IPS-20b (cell line): Measurements from ENCODE around the gene SVIL.
"Not testable (repeated sequence)": the region's sequence is repeated elsewhere in the genome, so short reads cannot be mapped to it uniquely, and the experiment has no call there.

ENCODE experiments used
- H3K27ac ChIP-seq: one replicate; pipeline ENCODE4 v1.5.1; 2013; ENCODE audit warnings: low read length
- H3K27me3 ChIP-seq: 2 replicates; pipeline ENCODE4 v1.6.1; 2013; ENCODE audit warnings: mild to moderate bottlenecking, low read length, inconsistent platforms; ENCODE audit not compliant: insufficient read depth
- H3K36me3 ChIP-seq: 2 replicates; pipeline ENCODE4 v1.6.1; 2013; ENCODE audit warnings: low read depth, mild to moderate bottlenecking, inconsistent platforms, low read length, moderate library complexity; ENCODE audit not compliant: insufficient read depth
- H3K4me1 ChIP-seq: 2 replicates; pipeline ENCODE4 v1.6.1; 2013; ENCODE audit warnings: mild to moderate bottlenecking, control low read depth, inconsistent platforms, low read length, moderate library complexity; ENCODE audit not compliant: insufficient read depth
- H3K4me3 ChIP-seq: 2 replicates; pipeline ENCODE4 v1.5.1; 2013; ENCODE audit warnings: mild to moderate bottlenecking, low read length, inconsistent platforms
- H3K9ac ChIP-seq: 2 replicates; pipeline ENCODE4 v1.6.1; 2013; ENCODE audit warnings: low read depth, mild to moderate bottlenecking, inconsistent platforms, low read length, moderate library complexity
- H3K9me3 ChIP-seq: 2 replicates; pipeline ENCODE4 v1.6.1; 2013; ENCODE audit warnings: mild to moderate bottlenecking, low read depth, low read length, inconsistent platforms; ENCODE audit not compliant: insufficient read depth

The SVIL gene

DNA sequence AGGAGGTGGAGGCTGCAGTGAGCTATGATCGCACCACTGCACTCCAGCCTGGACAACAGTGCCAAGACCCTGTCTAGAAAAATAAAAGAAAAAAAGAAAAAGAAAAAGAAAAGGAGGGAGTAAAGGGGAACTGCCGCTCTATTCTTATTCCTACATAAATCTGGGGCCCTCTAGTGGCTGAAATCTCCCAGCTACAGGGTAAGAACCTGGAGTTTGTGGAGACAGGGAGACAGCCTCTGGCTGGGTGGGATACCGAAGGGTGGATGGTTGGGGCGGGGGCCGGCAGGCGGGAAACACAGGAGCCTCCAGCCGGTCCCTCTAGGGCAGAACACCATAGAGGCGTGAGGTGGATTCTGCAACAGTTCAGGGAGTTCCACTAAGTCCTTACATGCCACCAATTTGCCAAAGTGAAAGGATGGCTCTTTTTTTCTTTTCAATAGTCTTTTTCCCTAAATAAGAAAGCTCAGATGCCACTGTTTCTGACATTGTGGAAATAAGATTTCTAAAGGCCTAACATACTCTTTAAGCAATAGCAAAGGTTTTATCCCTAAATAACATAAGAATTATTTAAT is 117.3 kb downstream of the SVIL start:
- Histone ChIP-seq H3K9me3 (no peaks in the 10 kb centered on the region), H3K9ac (no peak overlapping the region), H3K4me3 (no peak overlapping the region), H3K27ac (no peak overlapping the region), H3K36me3 (peaks cover 8% of the 10 kb centered on the region; the same call in 1 of the 2 replicates), H3K27me3 (no peaks in the 10 kb centered on the region), H3K4me1 (no peaks in the 10 kb centered on the region)

DNA sequence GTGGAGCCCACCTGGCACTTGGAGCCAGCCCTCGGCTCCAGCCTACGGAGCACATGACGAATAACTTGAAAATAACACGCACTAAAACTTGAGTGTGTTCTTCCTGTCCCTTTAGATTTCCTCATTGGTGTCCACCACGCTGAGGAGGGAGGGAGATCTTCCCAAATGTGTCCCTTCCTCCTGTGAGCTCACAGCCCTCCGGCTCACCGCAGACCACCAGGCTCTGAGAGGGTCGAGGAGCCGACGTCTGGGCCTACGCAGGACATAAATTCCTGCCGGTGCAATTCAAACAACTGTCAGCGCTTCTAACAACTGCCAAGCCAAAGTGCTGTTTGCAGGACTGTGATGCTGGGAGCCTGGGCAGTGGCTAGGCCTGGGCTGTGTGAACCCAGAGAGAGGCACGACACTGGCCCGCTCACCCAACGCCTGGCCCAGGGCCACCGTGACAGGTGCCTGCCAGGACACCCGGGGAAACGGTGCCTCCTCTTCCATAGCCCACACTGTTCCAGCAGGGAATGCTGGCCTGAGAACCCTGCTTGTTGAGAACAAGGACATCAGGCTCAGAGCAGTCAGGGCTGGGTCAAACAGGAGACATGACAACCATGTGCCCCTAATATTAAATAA is 118.3 kb downstream of the SVIL start:
- not testable (repeated sequence) for H3K9ac ChIP-seq, H3K27me3 ChIP-seq, H3K9me3 ChIP-seq, H3K27ac ChIP-seq, H3K36me3 ChIP-seq, H3K4me3 ChIP-seq, H3K4me1 ChIP-seq

DNA sequence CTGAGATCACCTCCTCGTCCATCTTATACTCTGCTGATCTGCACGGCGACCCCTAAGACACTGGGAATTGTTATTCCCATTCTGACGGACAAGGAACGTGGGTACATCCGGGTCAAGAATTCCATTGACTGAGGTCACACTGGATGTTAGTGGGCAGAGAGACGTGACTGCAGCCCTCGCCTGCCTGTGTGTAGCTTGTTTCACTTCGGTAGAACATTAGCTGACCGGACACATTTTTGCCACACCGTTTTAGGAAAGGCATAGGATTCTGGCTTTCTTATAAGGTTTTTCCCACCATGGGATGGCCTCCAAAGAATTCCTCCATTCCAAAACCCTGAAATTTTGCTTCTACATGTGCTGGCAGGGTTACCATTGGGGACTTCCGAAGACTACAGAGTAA is 118.9 kb downstream of the SVIL start:
- H3K27ac ChIP-seq, H3K4me1 ChIP-seq, H3K9ac ChIP-seq, H3K4me3 ChIP-seq, H3K9me3 ChIP-seq, H3K36me3 ChIP-seq, H3K27me3 ChIP-seq: not testable (repeated sequence)

DNA sequence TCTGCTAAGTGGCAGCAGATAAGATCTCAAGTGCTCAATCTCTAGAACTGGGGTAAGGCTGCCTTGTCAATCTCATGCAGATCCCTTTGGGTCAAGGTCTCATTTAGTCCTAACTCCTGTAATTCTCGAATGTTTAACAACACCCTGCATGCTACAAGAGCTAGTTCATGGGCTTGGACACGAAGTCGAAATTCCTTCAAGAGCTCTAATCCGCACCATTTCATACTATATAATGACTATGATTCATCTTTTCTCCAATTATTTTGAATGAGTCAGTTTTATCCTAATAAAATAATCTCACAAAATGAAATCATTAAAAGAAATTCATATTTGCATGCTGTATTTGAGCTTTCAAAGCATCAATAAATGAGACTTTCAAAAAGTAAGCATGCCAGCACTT is 119.7 kb downstream of the SVIL start:
- not testable (repeated sequence) for H3K27me3 ChIP-seq, H3K9me3 ChIP-seq, H3K4me3 ChIP-seq, H3K9ac ChIP-seq, H3K36me3 ChIP-seq, H3K4me1 ChIP-seq, H3K27ac ChIP-seq

DNA sequence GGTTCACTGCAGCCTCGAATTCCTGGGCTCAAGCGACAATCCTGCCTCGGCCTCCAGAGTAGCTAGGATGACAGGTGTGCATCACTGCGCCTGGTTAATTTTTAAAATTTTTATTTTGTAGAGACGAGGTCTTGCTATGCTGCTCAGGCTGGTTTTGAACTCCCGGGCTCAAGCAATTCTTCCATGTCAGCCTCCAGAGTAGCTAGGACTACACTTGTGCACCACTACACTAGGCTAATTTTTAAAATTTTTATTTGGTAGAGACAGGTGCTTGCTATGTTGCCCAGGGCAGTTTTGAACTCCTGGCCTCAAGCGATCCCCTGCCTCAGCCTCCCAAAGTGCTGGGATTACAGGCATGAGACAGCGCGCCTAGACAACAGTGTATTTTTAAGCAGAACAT is 120.5 kb downstream of the SVIL start:
- Histone ChIP-seq H3K36me3 (no peaks in the 10 kb centered on the region), H3K4me1 (no peaks in the 10 kb centered on the region; the same call in 1 of the 2 replicates), H3K9me3 (no peaks in the 10 kb centered on the region), H3K27me3 (no peaks in the 10 kb centered on the region), H3K27ac (no peak overlapping the region), H3K9ac (no peak overlapping the region), H3K4me3 (no peak overlapping the region)

DNA sequence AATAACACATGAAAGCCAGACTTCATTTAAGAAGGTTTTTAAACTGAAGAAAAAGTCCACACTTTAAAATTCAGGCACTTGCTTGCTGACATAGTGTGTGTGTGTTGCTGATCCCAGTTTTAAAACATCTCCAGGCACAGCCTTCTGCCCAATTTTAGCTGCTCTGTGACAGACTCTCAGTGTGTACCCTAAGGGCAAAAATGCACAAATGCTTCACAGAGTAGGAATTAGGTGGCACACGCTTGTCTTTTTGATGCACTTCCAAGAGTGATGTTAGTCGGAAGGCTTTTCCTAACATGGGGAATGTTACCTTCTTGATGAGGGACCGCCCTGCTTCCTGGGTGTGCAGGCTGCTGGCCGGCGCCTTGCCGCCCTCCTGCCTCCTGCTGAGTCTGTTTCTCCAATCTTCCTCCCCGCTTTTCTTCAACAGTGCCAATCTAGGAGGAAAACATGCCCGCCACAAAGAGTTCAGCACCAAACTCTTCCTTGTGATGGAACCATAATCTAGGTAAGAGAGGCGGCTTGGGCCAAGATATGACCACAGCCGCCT is 122.3 kb downstream of the SVIL start:
- no peaks in the 10 kb centered on the region; the same call in 1 of the 2 replicates for H3K4me1 ChIP-seq
- no peak overlapping the region for H3K27ac ChIP-seq
- no peak overlapping the region for H3K4me3 ChIP-seq

DNA sequence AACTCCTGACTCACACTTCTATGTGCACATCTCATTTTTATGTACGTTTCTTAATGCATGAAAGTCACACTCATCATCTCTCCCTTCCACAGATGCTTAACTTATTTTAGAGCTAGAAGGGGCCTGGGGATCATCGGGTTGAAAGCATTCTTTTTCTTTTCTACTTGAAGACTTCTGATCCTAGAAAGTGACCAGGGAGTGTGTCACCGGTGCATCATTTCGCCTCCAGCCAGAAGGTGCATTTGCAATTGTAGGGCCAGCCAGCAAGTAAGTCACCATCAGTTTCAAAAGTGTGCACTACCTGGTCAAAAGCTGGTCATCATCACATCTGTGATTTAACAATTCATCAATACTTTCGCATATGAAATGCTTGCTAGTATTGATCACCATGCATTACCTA is 123.0 kb downstream of the SVIL start:
- H3K4me1 ChIP-seq, H3K4me3 ChIP-seq, H3K27me3 ChIP-seq, H3K36me3 ChIP-seq, H3K27ac ChIP-seq, H3K9ac ChIP-seq, H3K9me3 ChIP-seq: not testable (repeated sequence)

More for the DNA sequence above, 122.3 kb downstream of the SVIL start:
- Histone ChIP-seq H3K36me3 (no peaks in the 10 kb centered on the region), H3K9me3 (no peaks in the 10 kb centered on the region), H3K9ac (no peak overlapping the region), H3K27me3 (no peaks in the 10 kb centered on the region)

DNA sequence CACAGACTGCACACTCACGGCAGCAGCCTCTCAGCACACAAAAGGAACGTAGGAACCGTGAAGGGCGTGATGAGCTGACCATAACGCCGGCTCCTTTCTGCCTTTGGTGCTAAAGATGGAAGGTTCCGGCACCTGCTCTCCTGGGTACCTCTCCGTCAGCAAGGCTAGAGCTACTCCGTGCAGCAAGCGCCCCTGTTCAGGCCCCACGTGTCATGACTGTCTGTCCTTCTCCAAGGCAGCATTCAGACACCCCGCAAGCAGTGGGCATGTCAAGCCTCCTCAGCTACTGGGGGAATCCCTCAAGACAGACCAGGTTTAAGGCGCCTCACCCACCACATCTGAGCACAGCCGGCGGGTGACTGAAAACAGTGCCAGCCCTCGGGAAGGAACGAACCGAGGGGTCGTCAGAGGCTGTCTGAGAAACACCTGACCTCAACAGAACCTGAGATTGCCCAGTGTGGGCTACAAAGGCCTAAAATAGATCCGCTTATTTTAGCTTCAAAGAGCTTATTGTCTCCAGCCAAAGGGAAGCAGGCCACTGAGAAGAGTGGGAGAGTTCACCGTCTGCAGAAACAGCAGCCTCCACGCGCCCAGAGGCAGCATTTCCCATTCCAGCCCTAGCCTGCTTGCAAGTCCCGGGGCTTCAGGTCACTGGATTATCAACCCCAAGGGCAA is 124.2 kb downstream of the SVIL start:
- not testable (repeated sequence) for H3K36me3 ChIP-seq, H3K27me3 ChIP-seq, H3K9ac ChIP-seq, H3K9me3 ChIP-seq, H3K4me3 ChIP-seq, H3K27ac ChIP-seq, H3K4me1 ChIP-seq

DNA sequence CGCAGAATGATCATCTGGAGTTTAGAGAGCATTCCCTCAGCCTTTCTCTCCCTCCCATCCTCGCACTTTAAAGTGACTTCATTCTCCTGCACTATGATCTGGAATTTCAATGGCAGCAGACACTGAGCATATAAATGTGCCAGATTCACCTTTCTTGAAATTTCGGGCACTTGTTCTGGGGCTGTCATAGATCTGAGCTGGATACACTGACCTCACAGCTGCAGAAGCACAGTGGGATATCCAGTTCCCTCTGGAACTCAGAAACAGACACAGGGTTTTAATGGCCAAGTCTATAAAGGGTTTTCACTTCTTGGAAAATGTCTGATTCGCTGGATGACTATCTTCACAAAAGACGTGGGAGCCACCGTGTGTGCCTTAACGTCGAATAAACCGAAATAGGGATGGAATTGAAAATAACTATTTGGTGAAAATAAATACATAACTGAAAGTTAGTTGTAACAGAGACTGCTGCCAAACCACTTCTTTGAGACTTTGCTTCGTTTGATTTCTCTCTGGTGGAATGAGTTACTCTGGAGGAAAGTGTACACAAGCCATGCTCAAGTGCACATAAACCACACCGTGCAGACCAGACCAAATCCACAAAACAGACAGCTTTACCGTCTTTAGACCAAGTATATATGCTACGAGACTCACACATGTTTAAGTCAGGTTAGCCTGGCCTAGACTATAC is 126.1 kb downstream of the SVIL start:
- Histone ChIP-seq H3K36me3 (no peaks in the 10 kb centered on the region), H3K27ac (no peak overlapping the region), H3K4me3 (no peak overlapping the region), H3K4me1 (no peaks in the 10 kb centered on the region; the same call in 1 of the 2 replicates), H3K9ac (no peak overlapping the region), H3K27me3 (no peaks in the 10 kb centered on the region), H3K9me3 (no peaks in the 10 kb centered on the region)

DNA sequence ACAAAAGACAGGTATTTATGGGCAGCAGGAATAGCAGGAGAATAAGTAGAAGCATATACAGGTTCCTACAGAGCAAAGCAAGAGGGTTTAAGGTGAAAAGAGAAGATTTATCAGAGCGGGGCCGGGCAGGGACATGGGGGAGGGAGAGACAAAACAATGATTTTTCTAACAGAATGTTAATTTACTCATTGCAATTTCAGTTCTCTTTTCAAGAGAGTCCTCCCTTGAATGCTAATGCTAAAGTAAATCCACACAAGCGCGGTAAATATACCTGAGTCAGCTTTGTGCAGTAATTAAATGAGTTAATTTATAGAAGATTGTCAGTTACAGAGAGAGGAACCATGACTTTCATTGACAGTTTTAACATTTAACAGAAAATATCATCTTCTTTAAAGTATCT is 127.0 kb downstream of the SVIL start:
- not testable (repeated sequence) for H3K9me3 ChIP-seq, H3K27ac ChIP-seq, H3K36me3 ChIP-seq, H3K9ac ChIP-seq, H3K4me3 ChIP-seq, H3K4me1 ChIP-seq, H3K27me3 ChIP-seq

DNA sequence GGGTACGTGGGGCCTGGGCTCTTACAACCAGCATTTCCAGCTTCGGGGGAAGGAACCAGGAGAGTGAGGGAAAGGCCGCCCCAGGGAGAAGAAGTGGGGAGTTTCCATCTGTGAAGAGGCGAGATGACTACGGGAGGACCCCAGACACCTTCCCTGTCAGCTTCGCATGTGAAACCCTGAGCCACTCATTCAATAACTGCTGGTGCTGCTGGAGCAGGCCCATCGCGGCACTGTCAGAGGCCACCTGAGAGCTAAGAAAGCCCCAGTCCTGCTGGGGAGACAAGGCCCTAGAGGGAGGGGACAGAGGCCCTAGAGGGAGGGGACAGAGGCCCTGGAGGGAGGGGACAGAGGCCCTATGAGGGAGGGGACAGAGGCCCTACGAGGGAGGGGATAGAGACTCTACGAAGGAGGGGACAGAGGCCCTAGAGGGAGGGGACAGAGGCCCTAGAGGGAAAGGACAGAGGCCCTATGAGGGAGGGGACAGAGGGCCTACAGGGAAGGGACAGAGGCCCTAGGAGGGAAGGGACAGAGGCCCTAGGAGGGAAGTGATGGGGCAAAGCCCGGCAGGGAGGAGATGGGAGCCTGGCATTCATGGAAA is 128.3 kb downstream of the SVIL start:
- H3K27me3 ChIP-seq, H3K9me3 ChIP-seq, H3K4me3 ChIP-seq, H3K27ac ChIP-seq, H3K36me3 ChIP-seq, H3K4me1 ChIP-seq, H3K9ac ChIP-seq: not testable (repeated sequence)
